NOMO-1 treated with dmso at 0.1 percent for 144 hours (cell line): ENCODE measurements around the gene KLHL10.
"Not testable (repeated sequence)": the region's sequence is repeated elsewhere in the genome, so short reads cannot be mapped to it uniquely, and the experiment has no call there.

Experiments used
- DNase-seq: peaks from one replicate; lab custom pipeline; 2025; ENCODE audit not compliant: unreplicated experiment; lab: John Stamatoyannopoulos, UW

KLHL10 gene

DNA sequence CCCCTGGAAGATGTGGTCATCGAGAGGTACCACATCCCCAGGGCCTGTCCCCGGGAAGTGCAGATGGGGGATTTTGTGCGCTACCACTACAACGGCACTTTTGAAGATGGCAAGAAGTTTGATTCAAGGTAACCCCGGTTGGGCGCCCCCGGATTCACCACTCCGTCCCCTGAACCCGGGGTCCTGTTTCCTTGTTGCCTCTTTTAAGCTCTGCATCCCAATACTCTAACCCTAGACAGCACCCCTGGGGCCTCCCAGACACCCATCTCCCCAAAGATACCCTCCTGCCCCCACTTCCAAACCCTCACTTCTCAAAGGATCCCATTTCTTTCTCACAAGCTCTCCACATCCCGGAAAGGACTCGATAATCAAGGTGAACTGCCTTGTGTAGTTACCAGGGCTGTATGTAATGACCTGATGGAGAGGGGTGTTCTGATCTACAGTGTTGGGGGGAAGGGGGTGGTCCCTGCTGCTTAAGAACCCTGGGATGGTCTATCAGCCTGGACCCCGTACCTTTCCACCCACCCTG, 24.4 kb upstream of the KLHL10 start:
- DNase-seq = no peak

DNA sequence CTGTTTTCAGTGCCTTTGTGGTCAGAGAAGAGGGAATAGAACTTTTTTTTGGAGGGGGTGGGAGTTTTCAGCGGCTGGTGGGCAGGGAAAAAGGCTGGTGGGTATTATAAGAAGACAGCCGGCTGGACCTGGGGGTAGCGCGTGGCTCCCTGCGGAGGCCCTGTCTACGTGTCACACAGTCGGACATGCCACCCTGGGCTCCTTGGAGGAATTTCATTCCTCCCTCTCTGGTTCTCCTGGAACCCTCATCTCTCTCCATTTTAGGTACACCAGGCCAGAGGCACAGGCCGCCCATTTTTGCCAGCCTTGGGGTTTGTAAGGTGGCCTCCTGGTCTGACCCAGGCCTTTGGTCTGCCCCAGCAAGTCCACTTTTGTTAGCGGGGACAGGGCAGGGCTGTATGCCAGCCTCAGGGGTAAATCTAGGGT, 23.9 kb upstream of the KLHL10 start:
- no peak for DNase-seq

DNA sequence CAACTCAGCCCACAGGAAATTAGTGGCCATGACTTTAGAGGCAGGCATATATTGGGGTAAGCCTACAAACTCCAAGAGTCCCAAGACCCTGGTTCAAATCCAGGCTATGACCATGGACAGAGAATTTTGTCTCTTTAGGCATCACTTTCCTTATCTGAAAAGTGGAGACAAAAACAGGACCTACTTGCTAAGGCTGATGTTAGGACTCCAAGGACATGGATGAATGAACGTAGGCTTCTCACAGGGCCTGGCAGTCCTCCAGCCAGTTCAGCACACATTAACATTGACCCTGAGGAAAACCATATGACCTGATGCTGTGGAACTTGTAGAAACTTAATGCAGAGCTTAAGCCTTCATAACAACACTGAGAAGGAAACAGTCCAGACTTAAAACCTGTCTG, 23.4 kb upstream of the KLHL10 start:
- no peak for DNase-seq

DNA sequence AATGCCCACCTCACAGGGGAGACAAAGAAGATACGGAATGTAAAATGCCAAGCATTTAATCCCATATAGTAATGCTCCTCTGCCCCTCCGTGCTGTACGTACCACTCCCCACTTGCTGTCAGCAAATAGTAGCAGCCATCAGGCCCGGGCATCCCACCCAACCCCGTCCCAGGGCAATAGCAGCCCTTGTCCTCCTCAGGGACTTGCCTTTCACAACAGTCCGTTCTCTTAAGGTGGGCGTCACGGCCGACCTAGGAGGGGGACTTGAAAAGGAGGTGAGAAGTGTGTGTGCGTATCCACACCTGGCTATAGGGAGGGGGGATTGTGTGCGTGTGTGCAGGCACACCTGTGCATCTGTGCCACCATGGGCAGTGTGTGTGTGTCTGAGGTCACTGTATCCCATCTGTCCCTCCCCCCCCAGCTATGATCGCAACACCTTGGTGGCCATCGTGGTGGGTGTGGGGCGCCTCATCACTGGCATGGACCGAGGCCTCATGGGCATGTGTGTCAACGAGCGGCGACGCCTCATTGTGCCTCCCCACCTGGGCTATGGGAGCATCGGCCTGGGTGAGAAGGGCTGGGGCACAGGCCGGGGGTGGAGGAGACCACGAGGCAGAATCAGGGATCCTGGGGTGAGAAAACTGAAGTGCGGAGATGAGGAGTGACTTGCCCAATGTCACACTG, 20.8 kb upstream of the KLHL10 start:
- DNase-seq = no peak

DNA sequence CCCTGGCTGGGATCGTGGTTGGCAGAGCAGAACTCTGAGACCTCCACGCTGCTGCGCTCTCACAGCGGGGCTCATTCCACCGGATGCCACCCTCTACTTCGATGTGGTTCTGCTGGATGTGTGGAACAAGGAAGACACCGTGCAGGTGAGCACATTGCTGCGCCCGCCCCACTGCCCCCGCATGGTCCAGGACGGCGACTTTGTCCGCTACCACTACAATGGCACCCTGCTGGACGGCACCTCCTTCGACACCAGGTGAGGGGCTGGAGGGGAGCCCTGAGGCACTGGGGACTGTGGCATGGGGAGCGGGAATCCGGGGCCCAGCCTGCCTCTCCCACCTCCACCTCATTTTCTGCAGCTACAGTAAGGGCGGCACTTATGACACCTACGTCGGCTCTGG, 19.6 kb upstream of the KLHL10 start:
- no peak for DNase-seq

DNA sequence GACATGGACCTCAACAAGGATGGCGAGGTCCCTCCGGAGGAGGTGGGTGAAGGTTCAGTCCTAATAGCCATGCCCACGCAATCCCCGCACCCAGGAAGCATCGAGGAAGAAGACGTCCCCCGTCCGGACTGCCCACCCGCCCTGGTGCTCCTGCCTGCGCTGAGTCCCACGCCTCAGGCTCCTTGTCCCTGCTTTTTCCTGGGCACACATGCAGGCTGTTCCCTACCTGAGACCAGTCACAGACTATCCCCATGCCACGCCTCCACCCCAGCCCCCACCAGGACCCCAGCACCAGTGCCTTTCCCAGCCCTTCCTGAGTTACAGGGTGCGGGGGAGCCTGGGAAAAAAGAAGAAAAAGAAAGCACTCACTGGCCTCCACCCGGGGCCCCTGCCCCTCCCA, 15.8 kb upstream of the KLHL10 start:
- DNase-seq = no peak

DNA sequence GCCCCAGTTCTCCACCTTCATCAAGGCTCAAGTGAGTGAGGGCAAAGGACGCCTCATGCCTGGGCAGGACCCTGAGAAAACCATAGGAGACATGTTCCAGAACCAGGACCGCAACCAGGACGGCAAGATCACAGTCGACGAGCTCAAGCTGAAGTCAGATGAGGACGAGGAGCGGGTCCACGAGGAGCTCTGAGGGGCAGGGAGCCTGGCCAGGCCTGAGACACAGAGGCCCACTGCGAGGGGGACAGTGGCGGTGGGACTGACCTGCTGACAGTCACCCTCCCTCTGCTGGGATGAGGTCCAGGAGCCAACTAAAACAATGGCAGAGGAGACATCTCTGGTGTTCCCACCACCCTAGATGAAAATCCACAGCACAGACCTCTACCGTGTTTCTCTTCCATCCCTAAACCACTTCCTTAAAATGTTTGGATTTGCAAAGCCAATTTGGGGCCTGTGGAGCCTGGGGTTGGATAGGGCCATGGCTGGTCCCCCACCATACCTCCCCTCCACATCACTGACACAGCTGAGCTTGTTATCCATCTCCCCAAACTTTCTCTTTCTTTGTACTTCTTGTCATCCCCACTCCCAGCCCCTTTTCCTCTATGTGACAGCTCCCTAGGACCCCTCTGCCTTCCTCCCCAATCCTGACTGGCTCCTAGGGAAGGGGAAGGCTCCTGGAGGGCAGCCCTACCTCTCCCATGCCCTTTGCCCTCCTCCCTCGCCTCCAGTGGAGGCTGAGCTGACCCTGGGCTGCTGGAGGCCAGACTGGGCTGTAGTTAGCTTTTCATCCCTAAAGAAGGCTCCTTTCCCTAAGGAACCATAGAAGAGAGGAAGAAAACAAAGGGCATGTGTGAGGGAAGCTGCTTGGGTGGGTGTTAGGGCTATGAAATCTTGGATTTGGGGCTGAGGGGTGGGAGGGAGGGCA, 15.1 kb upstream of the KLHL10 start:
- no peak for DNase-seq

DNA sequence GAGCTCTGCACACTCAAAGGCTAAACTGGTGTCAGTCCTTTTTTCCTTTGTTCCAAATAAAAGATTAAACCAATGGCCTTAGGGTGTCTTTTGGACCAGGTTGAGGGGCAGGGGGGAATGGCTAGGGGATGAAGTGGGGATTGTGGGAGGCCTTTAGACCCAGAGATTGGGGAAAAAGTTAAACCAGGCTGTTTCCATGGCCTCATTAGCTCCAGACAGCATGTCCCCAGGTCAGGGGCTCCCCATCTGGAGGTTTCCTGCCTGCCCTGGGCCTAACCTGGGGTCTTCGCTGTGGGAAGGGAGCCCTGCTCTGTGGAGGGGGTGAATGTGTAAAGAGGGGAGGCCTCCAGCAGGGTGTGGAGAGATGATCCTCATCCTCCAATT, 14.5 kb upstream of the KLHL10 start:
- DNase-seq = no peak

DNA sequence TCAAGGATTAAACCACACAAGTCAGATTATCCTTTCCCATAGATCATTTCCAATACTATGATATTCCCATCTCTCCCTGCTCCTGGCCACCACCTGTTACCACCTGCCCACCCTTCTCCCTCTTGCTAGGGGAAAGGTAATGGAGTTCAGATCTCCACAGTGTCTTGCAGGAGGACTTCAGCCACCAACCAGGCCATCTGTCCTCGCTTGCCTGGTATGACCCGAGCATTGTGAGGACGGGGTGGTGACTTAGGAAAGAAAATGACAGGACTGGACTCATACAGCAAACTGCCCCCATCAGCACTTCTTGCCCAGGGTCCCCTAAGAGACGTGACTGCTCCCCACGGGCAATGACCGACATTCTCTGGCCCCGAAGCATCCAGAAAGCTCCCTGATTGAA, 14.0 kb upstream of the KLHL10 start:
- DNase-seq = no peak

DNA sequence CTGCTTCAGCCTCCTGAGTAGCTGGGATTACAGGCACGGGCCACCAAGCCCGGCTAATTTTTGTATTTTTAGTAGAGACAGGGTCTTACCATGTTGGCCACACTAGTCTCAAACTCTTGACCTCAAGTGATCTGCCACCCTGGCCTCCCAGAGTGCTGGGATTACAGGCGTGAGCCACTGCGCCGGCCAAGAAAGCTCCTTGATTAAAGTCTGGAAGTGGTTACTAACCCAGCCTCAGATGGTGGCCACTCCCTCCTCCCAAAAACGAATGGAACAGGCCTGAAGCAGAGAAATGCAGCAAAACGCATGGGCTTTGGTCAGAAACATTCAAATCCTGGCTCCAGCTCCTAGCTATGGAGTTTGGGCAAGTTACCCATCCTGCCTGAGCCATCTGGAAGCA, 13.5 kb upstream of the KLHL10 start:
- no peak for DNase-seq

DNA sequence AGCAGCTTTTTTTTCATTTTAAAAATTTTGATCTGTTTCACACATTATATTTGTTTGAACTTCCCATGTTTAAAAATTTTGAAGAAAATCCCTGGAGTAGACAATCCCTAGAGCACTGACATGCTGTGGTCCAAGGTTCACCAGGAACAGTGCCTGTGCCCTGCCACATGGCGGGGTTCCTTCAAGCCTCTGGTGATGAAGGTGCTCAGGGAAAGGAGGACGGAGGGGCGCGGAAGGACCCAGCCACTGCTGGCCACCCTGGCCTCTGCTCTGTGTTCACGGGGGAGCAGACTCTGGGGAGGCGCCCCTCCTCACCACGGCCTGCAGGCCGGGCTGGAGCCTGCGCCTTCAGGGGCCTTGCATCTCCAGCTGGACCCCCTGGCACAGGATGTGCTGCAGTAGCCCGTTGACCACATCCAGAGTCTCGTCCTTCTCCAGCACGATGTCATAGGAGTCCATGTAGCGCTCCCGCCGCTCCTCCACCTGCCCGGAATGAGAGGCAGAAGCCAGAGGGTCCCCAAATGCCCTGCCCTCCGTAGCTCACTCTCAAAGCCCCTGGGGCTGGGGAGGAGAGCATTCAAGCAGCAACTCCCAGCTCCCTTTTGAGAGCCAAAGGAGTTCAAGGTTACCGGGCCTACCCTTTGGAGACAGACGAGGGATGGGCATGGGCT, 12.3 kb upstream of the KLHL10 start:
- no peak for DNase-seq

DNA sequence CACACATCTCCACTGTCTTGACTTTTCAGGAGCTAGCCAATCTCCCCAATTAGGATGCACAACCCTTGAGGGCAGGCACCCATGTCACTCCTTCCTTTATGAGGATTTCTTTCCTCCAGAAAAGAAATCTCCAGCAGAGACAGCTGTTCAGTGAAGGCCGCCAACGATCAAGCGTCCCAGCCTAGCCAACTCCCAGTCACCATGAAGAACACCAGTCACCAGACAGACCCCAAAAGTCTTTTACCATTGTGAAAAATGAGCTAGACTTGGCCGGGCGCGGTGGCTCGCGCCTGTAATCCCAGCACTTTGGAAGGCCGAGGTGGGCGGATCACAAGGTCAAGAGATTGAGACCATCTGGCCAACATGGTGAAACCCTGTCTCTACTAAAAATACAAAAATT, 7.7 kb upstream of the KLHL10 start:
- DNase-seq = not testable (repeated sequence)

DNA sequence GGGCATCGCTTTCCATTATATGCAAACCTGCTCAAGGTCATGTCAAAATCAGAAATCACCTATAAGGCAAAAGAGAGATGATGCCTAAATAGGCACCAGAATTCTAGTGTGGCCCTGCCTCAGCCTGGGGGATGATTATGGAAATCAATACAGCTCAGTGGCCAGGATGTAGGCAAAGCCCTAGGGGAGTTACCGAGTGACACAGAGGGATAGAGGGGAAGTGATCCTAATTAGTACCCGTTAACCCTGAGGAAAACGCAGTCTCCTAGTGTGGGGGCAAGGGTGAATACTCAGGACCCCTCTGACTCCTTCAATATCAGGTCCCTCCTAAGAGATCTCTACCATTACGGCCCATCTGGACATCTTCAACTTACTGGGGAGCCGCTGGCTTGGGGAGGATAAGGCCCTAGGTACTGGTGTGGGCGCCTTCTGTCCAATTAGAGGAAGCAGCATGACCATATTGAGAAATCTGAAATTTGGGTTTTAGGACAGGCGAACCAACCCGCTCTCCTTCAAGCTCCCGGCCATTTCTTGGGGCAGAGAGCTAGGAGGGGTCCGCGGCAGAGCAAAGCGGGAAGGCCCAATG, 2.3 kb upstream of the KLHL10 start:
- DNase-seq = no peak

DNA sequence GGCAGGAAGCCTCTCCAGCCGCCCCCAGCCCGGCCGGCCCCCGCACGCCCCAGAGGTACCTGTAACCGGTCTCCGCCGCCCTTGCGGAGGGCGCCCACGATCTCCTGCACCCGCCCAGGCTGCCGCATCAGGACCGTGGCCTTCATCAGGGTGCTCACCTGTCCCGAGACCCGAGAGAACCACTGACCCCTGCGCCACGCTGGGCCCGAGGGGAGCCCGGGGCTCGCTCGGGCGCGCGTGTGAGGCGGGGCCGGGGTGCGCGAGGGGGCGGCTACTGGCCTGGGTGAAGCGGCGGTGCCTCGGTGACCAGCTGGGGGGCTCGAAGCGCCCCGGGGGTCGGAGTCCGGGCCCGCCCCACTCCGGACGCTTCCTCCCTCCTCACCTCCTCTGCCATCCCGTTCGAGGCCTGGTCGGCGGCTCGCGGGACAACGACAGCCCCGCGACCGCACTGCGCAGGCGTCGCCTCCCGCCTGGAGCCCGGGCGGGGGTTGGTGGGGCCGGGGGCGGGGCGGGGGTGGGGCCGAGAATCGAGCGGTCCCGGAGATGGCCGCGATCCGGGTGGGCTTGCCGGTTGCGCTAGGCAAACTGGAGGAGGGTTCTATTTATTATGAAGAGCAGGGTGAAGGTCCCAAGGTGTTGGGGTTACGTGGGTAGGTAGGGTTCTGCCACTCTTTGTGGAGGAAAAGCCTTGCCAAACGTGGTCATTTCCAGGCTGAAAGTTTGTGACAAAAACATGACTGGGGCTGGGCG, 1.6 kb upstream of the KLHL10 start, which contains the start of gene NT5C3B:
NT5C3B (minus strand) TSS at position 433 of the 750 bp plus-strand sequence; CDS start at position 394, 39 bp downstream.
- DNase-seq = no peak

DNA sequence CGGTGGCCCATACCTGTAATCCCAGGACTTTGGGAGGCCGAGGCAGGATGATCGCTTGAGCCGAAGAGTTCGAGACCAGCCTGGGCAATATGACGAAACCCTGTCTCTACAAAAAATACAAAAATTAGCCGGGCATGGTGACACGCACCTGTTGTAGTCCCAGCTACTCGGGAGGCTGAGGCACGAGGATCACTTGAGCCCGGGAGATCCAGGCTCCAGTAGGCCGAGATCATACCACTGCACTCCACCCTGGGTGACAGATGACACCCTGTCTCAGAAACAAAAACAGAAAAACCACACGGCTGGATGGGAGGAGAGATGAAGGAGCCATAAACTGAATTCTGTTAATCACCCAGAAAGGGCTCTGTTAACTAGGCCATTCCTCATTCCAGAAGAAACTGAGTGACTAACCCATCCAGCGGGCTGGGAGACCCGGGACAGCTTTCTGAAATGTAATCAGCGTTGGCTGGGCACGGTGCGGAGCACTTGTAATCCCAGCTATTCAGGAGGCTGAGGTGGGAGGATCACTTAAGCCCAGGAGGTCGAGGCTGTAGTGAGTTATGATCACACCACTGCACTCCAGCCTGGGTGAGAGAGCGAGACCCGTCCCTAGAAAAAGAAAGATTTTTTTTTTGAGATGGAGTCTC, 952 bp upstream of the KLHL10 start:
- no peak for DNase-seq

DNA sequence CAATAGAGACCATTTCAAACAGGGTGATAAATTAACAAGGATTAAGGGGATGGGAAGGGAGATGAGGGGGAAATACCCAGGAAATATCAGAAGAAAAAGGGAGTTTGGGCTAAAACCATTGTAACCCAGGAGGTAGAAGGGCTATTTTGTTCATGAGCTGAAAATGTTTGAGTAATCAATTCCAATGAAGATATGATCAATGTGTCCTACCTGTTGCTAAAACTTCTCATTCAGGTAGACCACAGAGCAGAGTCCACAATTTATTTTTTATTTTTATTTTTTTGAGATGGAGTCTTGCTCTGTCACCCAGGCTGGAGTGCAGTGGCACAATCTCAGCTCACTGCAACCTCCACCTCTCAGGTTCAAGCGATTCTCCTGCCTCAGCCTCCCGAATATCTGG, 1.8 kb downstream of the KLHL10 start:
- not testable (repeated sequence) for DNase-seq

DNA sequence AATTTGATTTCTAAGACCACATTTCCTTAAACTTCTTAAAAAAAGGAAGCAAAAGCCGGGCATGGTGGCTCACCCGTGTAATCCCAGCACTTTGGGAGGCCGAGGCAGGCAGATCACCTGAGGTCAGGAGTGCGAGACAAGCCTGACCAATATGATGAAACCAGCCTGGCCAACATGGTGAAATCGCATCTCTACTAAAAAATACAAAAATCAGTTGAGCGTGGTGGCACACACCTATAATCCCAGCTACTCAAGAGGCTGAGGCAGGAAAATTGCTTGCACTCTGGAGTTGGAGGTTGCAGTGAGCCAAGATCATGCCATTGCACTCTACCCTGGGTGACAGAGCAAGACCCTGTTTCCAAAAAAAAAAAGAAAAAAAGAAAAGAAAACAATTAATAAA, 3.2 kb downstream of the KLHL10 start:
- DNase-seq = not testable (repeated sequence)

DNA sequence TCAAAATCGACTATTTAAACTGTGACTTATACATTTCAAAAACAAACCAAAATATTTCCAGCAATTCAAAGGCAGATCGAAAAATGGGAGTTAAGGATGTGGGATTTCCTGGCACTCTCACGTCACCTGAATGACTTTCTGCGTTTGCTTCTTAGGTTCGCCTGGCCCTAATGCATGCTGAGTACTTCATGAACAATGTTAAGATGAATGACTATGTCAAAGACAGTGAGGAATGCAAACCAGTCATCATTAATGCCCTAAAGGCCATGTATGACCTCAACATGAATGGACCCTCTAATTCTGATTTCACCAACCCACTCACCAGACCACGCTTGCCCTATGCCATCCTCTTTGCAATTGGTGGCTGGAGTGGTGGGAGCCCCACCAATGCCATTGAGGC, 7.3 kb downstream of the KLHL10 start:
- no peak for DNase-seq

DNA sequence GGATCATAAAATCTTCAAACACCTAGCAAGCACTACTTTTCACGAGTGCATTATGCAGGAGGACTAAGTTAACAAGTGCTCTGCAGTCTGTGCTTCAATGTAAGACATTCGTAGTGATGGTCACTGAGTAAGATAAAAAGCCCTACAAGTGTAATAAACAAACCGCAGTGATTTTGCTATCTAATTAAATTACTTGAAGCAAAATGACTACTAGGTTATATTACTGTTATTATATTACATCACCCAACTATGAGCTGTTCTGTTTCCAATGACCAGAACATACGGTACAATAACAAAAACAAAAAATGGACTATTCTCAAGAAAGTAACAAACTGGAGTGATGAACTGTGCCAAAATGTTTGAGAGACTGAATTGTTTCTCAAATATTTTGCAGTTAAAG, 11.2 kb downstream of the KLHL10 start:
- no peak for DNase-seq
